Stomach (tissue), 9 donors: ENCODE measurements around the gene E2F7. TPM values are rescaled to one million over a fixed set of nuclear protein-coding genes. Genes with fewer than 3 reads are reported as not detected.

Source experiments
- DNase-seq, 2 donors: peaks; one replicate each; pipeline versions ENCODE4 v3.0.0 to v3.0.0-alpha.2; 2013 to 2019
- H3K27ac ChIP-seq, 5 donors: fragments of 200-600 bp in 4 of 5; sonication (generic) in 4 of 5; one replicate each; pipeline ENCODE4 v1.5.1; 2013 to 2019; ENCODE audit warnings: mild to moderate bottlenecking in 1 of 5, moderate library complexity in 1 of 5
- H3K27me3 ChIP-seq, 3 donors: fragments of 200-600 bp; sonication (generic); one replicate each; pipeline ENCODE4 v1.5.1; 2017 to 2019; ENCODE audit warnings: mixed run types in 1 of 3
- H3K36me3 ChIP-seq, 4 donors: fragments of 200-600 bp; sonication (generic); 1 replicate in 3 of 4; 2 replicates in 1 of 4; pipeline ENCODE4 v1.5.1; 2016 to 2019
- H3K4me1 ChIP-seq, 4 donors: fragments of 200-600 bp; sonication (generic); one replicate each; pipeline ENCODE4 v1.5.1; 2016 to 2019
- H3K4me3 ChIP-seq, 4 donors: fragments of 200-600 bp; sonication (generic) in 3 of 4; one replicate each; pipeline ENCODE4 v1.5.1; 2016 to 2019; ENCODE audit warnings: mild to moderate bottlenecking in 1 of 4
- H3K9me3 ChIP-seq, 4 donors: fragments of 200-600 bp; sonication (generic); one replicate each; pipeline ENCODE4 v1.5.1; 2016 to 2019
- EP300 ChIP-seq: sonication (generic); formaldehyde crosslinking; IDR thresholded peaks from one replicate; pipeline ENCODE4 v1.6.1; 2017; ENCODE audit warnings: antibody characterized with exemption
- POLR2A ChIP-seq, 4 donors: fragments of 450-650 bp; IDR thresholded peaks; one replicate each; pipeline ENCODE4 v1.6.1; 2016; ENCODE audit warnings: antibody characterized with exemption in 4 of 4, control low read depth in 2 of 4, mild to moderate bottlenecking in 1 of 4, moderate library complexity in 1 of 4
- POLR2AphosphoS5 ChIP-seq, 3 donors: sonication (generic); formaldehyde crosslinking; IDR thresholded peaks; one replicate each; pipeline ENCODE4 v1.6.1; 2016; ENCODE audit warnings: antibody characterized with exemption in 3 of 3
- WGBS, 5 donors: extraction: QIAGEN DNeasy Blood & Tissue Kit in 3 of 5; methylation state at CpG; one replicate each; pipeline versions ENCODE4 v1.1.5 to v1.1.7; 2013 to 2018; 5-methylcytosine and 5-hydroxymethylcytosine counted together
- intact Hi-C: fragments of 100-400 bp; cut with DNase I; formaldehyde crosslinking; loops from one replicate; pipeline ENCODE4 v1.15.1; 2023; ENCODE audit warnings: low total_unique reads
- polyA plus RNA-seq, 3 donors: library from polyadenylated mRNA; stranded (reverse); fragments of 200-250 nt; gene quantifications; one replicate each; pipeline ENCODE4 v1.2.3, GENCODE V29; 2013
- total RNA-seq, 5 donors: library from RNA; depleted of rRNA; stranded (reverse); fragments of >200 nt; gene quantifications; one replicate each; pipeline versions ENCODE4 v1.1.0 to v1.2.3, GENCODE V29; 2014 to 2016
- TF ChIP-seq, protein P1 (sequence below), 7 experiments: fragments of 450-650 bp in 4 of 7; fragments of 200-600 bp in 3 of 7; sonication (generic) in 3 of 7; IDR thresholded peaks; one replicate each; pipeline ENCODE4 v1.5.1; 2016 to 2019; ENCODE audit warnings: antibody characterized with exemption in 7 of 7, control low read depth in 2 of 7, mild to moderate bottlenecking in 1 of 7
- donor health status: healthy with polysubstance abuse.
- donor health status: Bipolar disorder and iron deficiency.
- donor health status: healthy.

Gene E2F7
- total and polyA plus RNA-seq, 8 donors: 0.31 to 7.7 (median 0.75) TPM; not detected in 1

DNA sequence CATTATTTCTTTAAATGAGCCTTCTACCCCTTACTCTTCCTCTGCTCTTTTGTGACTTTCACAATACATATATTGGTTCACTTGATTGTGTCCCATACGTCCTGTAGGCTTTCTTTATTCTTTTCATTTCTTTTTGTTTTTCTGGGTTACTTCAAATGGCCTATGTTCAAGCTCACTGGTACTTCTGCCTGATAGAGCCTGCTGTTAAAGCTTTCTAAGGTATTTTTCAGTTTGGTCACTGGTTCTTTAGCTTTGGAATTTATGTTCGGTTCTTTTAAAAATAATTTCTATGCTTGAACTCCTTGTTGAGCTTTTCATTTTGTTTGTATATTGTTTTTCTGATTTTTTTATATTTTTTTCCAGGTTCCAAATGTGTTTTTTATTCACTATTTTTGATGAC lies 81.9 kb downstream of the E2F7 start:
- intact Hi-C loops: no loop called here
- WGBS, 5 donors: 72 to 83% (median 75%) methylated on average over 2 of the region's 2 CpGs
- TF ChIP-seq POLR2AphosphoS5 (IDR thresholded peaks at IDR 0.05) (no peak), POLR2A (IDR thresholded peaks at IDR 0.05) (no peak), EP300 (no peak)
- TF ChIP-seq, protein P1, sequence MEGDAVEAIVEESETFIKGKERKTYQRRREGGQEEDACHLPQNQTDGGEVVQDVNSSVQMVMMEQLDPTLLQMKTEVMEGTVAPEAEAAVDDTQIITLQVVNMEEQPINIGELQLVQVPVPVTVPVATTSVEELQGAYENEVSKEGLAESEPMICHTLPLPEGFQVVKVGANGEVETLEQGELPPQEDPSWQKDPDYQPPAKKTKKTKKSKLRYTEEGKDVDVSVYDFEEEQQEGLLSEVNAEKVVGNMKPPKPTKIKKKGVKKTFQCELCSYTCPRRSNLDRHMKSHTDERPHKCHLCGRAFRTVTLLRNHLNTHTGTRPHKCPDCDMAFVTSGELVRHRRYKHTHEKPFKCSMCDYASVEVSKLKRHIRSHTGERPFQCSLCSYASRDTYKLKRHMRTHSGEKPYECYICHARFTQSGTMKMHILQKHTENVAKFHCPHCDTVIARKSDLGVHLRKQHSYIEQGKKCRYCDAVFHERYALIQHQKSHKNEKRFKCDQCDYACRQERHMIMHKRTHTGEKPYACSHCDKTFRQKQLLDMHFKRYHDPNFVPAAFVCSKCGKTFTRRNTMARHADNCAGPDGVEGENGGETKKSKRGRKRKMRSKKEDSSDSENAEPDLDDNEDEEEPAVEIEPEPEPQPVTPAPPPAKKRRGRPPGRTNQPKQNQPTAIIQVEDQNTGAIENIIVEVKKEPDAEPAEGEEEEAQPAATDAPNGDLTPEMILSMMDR (IDR thresholded peaks at IDR 0.05): no peak

GRCh38 chr12:76980196-76980595 lies 85.2 kb downstream of the E2F7 start:
- H3K27ac ChIP-seq: no peak overlapping the region
- no peaks in the 10 kb centered on the region for H3K27me3 ChIP-seq
- no peak for TF ChIP-seq POLR2AphosphoS5 (IDR thresholded peaks at IDR 0.05)
- TF ChIP-seq, protein P1 (IDR thresholded peaks at IDR 0.05): no peak
- H3K4me1 ChIP-seq: no peaks in the 10 kb centered on the region
- no peak for DNase-seq
- no peaks in the 10 kb centered on the region for H3K36me3 ChIP-seq
- intact Hi-C loops: no loop called here
- WGBS, 5 donors: 93 to 100% (median 96%) methylated on average over 2 of the region's 2 CpGs
- H3K9me3 ChIP-seq: peaks cover 0 to 29% (median 23%) of the 10 kb centered on the region in 4 donors
- H3K4me3 ChIP-seq: no peak overlapping the region

More for the DNA sequence above, 81.9 kb downstream of the E2F7 start:
- Histone ChIP-seq H3K4me3 (no peak overlapping the region), H3K36me3 (no peaks in the 10 kb centered on the region), H3K9me3 (peaks cover 0 to 29% (median 23%) of the 10 kb centered on the region in 4 donors), H3K27me3 (no peaks in the 10 kb centered on the region), H3K27ac (no peak overlapping the region), H3K4me1 (no peaks in the 10 kb centered on the region)
- DNase-seq: no peak

DNA sequence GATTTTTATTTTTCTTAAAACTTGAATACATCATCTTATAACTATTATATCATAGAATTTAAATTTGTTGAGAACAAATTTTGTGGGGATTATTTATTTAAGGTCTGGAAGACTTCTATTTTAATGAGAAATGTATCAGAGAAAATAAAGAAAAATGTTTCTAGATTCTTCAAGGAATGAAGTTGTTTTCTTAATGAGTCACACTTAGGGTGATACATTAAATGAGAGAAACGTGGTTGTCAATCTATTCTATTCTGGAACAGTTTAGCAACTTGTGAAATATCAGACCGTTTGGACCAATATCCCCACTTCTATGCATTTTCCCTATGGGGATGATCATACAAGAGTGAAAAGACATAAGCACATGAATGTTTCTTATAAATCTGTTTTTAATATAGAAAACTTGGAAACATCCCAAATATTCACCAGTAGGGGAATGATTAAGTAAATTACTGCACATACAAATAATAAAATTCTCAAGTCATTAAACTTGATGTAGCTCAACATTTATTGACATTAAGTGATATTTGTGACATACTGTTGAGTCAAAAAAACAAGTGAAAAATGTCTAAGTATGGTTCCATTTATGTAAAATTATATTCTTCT lies 88.5 kb downstream of the E2F7 start:
- intact Hi-C loops: no loop called here
- DNase-seq: no peak
- H3K9me3 ChIP-seq: peaks cover 0 to 3% (median under 1%) of the 10 kb centered on the region in 4 donors
- 55 to 65% (median 57%) methylated on average over 2 of the region's 2 CpGs for WGBS, 5 donors
- H3K27me3 ChIP-seq: no peaks in the 10 kb centered on the region
- no peaks in the 10 kb centered on the region for H3K36me3 ChIP-seq
- H3K4me1 ChIP-seq: no peaks in the 10 kb centered on the region
- H3K27ac ChIP-seq: no peak overlapping the region
- TF ChIP-seq, protein P1 (IDR thresholded peaks at IDR 0.05): no peak
- TF ChIP-seq POLR2AphosphoS5 (IDR thresholded peaks at IDR 0.05) (no peak), POLR2A (IDR thresholded peaks at IDR 0.05) (no peak), EP300 (no peak)
- no peak overlapping the region for H3K4me3 ChIP-seq

Other genes with a start within 250 kb of the E2F7 start
- gene CSRP2, start 186.6 kb downstream of the E2F7 start, total RNA-seq: 10 to 100 TPM in 3 of 5 donors, 1 to 10 TPM in 1, not detected in 1; 6.4 to 50.9 (median 22.2) TPM
- 100 to 1,000 TPM in 1 of 3 donors, 10 to 100 TPM in 2; 32.7 to 162 (median 41.0) TPM for gene CSRP2, start 186.6 kb downstream of the E2F7 start, polyA plus RNA-seq